SKM-1 treated with dmso at 0.1 percent for 144 hours (cell line): ENCODE measurements around the gene NUP133.
A peak's percentile ranks its signal among the peaks of the same experiment; 100 is the strongest.
"Not testable (repeated sequence)": the region's sequence is repeated elsewhere in the genome, so short reads cannot be mapped to it uniquely, and the experiment has no call there.

Source experiments
- DNase-seq: peaks from one replicate; lab custom pipeline; 2025; ENCODE audit not compliant: unreplicated experiment; lab: John Stamatoyannopoulos, UW

NUP133 gene

GRCh38 chr1:229507951-229508822, at the start of gene NUP133:
Gene NUP133, minus strand, starts transcription at chr1:229508341. Its CDS starts 92 bp downstream, at chr1:229508249.
- DNase-seq = peak; percentile 98

GRCh38 chr1:229557200-229557850, 49.2 kb upstream of the NUP133 start:
- DNase-seq = peak; percentile 38

GRCh38 chr1:229554886-229555621, 46.9 kb upstream of the NUP133 start:
- DNase-seq = no peak

GRCh38 chr1:229553621-229554130, 45.5 kb upstream of the NUP133 start:
- peak; percentile 19 for DNase-seq

- no peak for DNase-seq
Observed at GRCh38 chr1:229552732-229553131, 44.6 kb upstream of the NUP133 start.

GRCh38 chr1:229550812-229551567, 42.8 kb upstream of the NUP133 start:
- no peak for DNase-seq

GRCh38 chr1:229547542-229547941, 39.4 kb upstream of the NUP133 start:
- no peak for DNase-seq

- no peak for DNase-seq
Observed at GRCh38 chr1:229544587-229544986, 36.4 kb upstream of the NUP133 start.

GRCh38 chr1:229539863-229540506, 31.8 kb upstream of the NUP133 start:
- no peak for DNase-seq

GRCh38 chr1:229538945-229539344, 30.8 kb upstream of the NUP133 start:
- no peak for DNase-seq

- DNase-seq = peak; percentile 97
Observed at GRCh38 chr1:229537894-229538293, 29.8 kb upstream of the NUP133 start.

- peak; percentile 58 for DNase-seq
Observed at GRCh38 chr1:229536982-229537381, 28.8 kb upstream of the NUP133 start.

GRCh38 chr1:229535230-229535629, 27.1 kb upstream of the NUP133 start:
- DNase-seq = no peak

- no peak for DNase-seq
Observed at GRCh38 chr1:229531326-229531725, 23.2 kb upstream of the NUP133 start.

- no peak for DNase-seq
Observed at GRCh38 chr1:229529639-229530038, 21.5 kb upstream of the NUP133 start.

GRCh38 chr1:229526695-229527094, 18.6 kb upstream of the NUP133 start:
- no peak for DNase-seq

- no peak for DNase-seq
Observed at GRCh38 chr1:229523052-229523451, 14.9 kb upstream of the NUP133 start.

- peak; percentile 83 for DNase-seq
Observed at GRCh38 chr1:229514578-229515275, 6.6 kb upstream of the NUP133 start.

- DNase-seq = not testable (repeated sequence)
Observed at GRCh38 chr1:229511625-229512024, 3.5 kb upstream of the NUP133 start.
